HG02798 (cell line): ENCODE results near the gene CMTM3.
"Not testable (repeated sequence)": the region's sequence is repeated elsewhere in the genome, so short reads cannot be mapped to it uniquely, and the experiment has no call there.

Experiments used
- ATAC-seq: cut with Tn5 transposase; IDR thresholded peaks from one replicate; pipeline ENCODE4 v1.9.1; 2021; ENCODE audit warnings: mild to moderate bottlenecking; ENCODE audit not compliant: unreplicated experiment, poor library complexity

CMTM3 gene

DNA sequence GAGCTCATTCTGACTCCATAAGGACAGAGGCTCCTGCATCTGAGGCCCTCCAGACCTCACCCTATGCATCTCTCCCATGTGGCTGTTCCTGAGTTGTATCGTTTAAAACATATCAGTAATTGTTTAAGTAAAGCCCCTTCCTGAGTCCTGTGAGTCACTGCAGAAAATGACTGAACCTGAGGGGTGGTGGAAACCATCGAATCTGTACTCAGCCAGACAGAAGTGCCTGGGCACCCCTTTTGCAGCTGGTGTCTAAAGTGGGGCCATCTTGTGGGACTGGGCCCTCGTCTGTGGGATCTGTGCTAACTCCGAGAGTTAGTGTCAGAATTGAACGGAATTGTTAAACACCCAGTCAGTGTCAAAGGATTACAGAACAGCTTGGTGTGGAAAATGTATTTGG lies 25.4 kb downstream of the CMTM3 start:
- no peak for ATAC-seq

DNA sequence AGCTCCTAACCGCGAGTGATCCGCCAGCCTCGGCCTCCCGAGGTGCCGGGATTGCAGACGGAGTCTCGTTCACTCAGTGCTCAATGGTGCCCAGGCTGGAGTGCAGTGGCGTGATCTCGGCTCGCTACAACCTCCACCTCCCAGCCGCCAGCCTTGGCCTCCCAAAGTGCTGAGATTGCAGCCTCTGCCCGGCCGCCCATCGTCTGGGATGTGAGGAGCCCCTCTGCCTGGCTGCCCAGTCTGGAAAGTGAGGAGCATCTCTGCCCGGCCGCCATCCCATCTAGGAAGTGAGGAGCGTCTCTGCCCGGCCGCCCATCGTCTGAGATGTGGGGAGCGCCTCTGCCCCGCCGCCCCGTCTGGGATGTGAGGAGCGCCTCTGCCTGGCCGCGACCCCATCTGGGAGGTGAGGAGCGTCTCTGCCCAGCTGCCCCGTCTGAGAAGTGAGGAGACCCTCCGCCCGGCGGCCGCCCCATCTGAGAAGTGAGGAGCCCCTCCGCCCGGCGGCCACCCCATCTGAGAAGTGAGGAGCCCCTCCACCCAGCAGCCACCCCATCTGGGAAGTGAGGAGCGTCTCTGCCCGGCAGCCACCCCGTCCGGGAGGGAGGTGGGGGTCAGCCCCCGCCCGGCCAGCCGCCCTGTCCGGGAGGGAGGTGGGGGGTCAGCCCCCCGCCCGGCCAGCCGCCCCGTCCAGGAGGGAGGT lies 26.2 kb downstream of the CMTM3 start:
- ATAC-seq = not testable (repeated sequence)

DNA sequence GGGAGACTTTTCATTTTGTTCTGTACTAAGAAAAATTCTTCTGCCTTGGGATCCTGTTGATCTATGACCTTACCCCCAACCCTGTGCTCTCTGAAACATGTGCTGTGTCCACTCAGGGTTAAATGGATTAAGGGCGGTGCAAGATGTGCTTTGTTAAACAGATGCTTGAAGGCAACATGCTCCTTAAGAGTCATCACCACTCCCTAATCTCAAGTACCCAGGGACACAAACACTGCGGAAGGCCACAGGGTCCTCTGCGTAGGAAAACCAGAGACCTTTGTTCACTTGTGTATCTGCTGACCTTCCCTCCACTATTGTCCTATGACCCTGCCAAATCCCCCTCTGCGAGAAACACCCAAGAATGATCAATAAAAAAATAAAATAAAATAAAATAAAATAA lies 27.1 kb downstream of the CMTM3 start:
- not testable (repeated sequence) for ATAC-seq

DNA sequence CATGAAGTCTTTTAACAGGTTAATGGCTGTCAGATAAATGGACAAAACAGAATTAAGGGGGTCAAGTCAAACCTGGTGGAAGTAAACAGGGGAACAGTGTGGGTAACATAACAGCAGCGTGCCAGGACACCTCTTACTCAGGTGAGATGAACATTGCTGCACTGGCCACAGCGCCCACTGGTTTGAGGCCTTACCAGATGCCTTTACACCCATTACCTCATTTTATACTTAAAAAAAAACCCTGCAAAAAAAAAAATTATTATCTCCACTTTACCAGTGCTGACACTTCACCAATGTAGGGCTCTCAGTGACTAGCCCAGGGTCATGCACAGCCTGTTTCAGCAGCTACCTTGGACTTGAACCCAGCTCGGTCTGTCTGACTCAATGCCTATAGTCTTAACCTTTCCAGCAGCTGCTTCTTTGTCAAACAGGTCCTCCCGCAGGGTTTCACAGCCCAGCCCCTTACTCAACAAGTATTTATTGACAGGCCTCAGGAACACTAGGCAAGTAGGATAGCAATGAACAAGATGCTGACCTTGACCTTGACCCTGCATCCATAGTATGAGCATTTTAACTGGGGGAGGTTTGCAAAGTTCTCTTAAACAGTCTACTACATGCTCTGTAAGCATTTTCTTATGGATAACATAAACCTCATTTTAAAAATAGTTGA lies 30.2 kb downstream of the CMTM3 start:
- no peak for ATAC-seq

- ATAC-seq = no peak
These were observed 30.9 kb downstream of the CMTM3 start for GRCh38 chr16:66635406-66635805.

DNA sequence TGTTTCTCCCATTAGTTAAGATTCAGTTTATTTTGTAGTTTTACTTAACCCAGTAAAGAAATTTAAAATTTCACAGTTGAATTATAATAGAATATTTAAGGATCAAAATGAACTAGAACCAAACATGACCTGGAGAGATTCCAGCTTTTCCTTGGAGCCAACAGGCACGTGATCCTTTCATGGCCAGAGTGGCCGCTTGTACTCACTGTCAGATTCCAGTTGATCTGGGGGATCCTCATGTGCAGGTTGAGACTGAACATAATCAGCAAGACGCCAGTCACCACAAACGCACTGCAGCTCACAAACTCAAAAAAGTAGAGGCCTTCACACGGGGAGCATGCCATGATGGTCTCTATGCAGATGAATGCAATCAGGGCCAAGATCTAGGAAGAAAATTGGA lies 31.7 kb downstream of the CMTM3 start:
- no peak for ATAC-seq

DNA sequence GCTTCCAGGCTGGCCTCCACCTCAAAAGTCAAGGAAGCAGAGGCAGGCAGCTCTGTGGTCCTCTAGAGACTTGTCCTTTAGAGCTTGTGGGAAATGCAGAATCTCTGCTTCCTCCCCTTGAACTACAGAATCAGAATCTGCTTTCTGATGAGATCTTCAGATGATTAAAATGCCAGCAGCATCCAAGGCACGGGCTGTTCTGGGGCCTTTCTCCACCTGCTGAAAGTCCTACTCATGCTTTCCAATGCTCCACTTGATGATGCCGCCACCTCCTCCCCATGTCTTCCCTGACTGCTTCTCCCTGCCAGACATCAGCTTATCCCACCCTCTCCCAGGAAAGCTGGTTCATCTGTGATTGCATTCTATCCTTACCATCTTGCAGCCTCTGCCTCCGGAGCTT lies 33.3 kb downstream of the CMTM3 start:
- ATAC-seq = no peak

- no peak for ATAC-seq
These were observed 34.8 kb downstream of the CMTM3 start for GRCh38 chr16:66639091-66639885.

- ATAC-seq = no peak
These were observed 36.3 kb downstream of the CMTM3 start for GRCh38 chr16:66640724-66641314.

DNA sequence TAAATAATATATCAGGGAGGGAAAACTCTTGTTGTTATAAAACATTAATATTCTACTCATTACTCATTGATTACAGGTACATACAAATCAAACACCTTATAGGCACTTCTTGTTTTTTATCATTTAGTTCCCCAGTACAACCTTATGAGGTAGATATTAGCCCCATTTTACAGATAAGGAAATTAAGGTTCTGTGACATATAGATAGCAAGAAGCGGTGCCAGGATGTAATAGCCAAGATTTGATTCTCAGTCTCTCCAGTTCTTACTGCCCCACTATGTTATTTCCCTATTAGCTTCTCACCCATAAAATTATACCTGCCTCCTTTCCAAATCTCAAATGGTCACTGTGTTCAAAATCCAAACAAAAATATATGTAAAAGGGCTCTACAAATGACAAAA lies 36.9 kb downstream of the CMTM3 start:
- ATAC-seq = no peak

DNA sequence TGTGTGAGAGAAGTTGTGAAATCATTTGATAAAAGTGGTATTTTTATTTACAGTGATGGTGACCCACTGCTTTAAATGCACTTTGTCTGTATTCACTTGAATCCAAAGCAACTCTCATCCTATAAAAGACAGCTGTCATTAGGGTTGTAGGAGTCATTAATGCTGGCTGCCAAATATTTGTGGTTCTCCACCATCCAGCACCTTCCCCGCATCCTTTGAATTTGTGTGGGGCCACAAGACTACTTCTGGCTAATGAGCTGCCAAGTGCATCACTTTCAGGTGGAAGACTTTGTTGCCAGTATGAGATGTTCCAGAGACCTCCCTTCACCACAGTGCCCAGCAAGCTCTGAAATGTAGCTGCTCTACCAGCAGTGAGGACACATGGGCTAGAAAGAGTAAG lies 43.4 kb downstream of the CMTM3 start:
- no peak for ATAC-seq

DNA sequence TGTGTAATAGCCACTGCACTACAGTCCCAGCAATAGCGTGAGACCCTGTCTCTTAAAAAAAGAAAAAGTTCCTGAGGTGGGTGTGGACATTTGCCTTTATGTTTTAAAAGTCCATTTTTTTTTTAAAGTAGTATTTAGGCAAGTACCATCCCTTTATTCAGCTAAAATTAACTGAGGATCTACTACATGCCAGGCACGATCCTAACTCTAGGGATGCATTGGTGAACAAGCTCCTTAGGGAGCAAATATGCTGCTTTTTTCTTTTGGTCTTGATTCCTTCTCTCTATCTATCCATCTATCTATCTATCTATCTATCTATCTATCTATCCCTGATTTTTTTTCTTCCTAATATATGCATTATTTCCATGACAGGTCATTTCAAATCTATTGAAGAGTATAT lies 44.7 kb downstream of the CMTM3 start:
- ATAC-seq = no peak

DNA sequence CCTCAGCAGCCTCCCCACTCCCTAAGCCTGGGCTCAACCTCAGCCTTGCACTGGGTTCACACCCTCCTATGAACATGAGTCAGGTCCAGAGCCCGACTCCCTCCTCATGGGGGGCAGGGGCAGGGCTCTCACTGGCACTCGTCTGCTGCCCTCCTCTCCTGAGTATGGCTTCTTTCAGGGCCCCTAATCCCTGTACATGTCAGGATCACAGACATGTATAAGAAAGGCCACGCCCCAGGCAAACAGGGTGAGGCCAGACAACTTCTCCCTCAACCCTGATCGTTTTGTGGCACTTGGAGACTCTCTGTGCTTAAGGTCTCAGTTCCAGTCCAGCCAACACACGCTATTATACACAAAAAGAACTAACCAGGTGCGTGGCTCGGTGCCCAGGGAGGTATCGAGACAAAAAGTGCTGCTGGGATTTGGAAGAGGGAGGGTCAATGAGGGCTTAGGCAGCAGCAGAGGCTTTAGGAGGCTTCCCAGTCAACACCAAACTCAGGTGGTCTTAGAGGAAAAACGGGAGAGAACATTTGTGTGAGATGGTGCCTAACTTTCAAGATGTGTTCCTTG lies 45.2 kb downstream of the CMTM3 start:
- ATAC-seq = no peak

DNA sequence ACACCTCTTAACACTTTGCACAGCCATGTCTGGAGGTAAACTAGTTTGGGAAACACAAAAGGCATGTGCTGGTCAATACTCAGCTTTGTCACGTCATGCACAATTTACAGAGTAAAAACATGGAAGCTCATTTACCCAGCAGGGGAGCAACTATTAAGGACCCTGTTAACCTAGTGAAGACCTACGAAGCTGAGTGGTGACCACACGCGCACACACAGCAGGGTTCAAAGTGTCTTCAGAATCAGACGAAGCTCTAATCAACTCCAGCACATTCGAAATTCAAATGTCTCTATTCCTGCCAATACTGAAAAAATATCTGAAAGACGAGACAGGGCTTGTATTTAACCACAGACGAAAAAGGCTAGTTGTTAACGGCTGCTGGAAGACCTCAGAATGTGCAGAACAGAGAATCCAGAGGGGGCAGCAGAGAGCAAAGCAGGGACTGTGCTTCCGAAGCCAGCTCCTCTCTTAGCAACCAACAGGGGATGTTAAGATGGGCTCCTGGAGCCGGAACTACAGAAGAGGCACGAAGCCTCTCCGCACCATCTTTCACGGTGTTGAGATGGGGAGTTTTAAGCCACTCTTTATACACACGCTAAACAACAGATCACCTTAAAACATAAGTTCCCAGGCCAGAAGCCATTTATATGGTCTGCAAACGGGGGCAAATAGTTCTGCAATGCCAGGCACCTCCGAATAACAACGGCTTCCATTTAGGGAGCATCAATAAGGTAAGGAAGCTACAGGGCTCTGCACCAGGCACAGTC lies 46.4 kb downstream of the CMTM3 start:
- ATAC-seq = peak; percentile 92

DNA sequence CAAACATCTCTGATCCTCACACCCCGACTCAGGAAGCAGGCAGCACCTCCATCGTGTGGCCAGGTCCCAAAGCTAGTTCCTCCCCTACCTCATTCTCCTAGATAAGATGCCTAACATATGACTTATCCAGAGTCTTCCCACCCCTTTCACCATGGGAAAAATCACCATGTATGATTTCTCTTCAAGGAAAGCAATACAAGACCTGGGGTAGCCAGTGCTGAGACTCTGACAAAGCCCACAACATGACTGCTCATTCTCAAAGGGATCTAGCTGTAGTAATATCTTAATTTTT lies 46.9 kb downstream of the CMTM3 start:
- no peak for ATAC-seq

DNA sequence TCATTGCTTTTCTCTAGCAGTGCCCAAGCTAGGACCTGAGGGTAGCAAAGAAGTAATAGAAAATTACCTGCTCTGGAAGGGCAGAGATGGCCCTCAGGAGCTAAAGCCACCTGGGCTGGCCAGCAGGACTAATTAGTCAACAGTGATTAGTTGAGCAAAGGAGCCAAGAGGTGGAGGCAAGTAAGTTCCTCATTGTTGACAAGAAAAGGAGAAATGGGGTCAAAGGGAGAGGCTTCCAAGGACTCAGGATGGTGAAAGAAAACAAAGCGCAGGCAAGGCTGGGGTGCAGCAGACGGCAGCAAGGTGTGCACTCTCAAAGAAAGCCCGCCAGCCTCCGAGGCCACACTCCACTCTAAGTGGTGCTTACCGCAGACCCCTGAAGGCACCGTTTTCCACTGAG lies 47.5 kb downstream of the CMTM3 start:
- ATAC-seq = no peak

- ATAC-seq = no peak
These were observed 48.3 kb downstream of the CMTM3 start for GRCh38 chr16:66652661-66653360.

- no peak for ATAC-seq
These were observed 49.3 kb downstream of the CMTM3 start for GRCh38 chr16:66653581-66654350.

- no peak for ATAC-seq
These were observed 52.0 kb downstream of the CMTM3 start for GRCh38 chr16:66656547-66656946.
